Pulmonary artery endothelial cell (primary cell): Measurements from ENCODE around the gene GOLGB1. TPM values are rescaled to one million over a fixed set of nuclear protein-coding genes. Genes with fewer than 3 reads are reported as not detected.
A peak's percentile ranks its signal among the peaks of the same experiment; 100 is the strongest.

Experiments used
- DNase-seq: peaks from one replicate; pipeline ENCODE4 v3.0.0-alpha.2; 2011; ENCODE audit warnings: low read depth, low spot score
- total RNA-seq: library from RNA; depleted of rRNA; stranded (reverse); fragments of >200 nt; gene quantifications from 2 replicates; pipeline ENCODE4 v1.2.3, GENCODE V29; 2014

Gene GOLGB1
- total RNA-seq, 1 donor from 2014 or later = 41.0 TPM

GRCh38 chr3:121740896-121741295 lies 8.6 kb downstream of the GOLGB1 start:
- no peak for DNase-seq

- DNase-seq = no peak
Measured at GRCh38 chr3:121739902-121740301, 9.6 kb downstream of the GOLGB1 start.

- DNase-seq = no peak
Measured at GRCh38 chr3:121737644-121738043, 11.9 kb downstream of the GOLGB1 start.

GRCh38 chr3:121736112-121736511 lies 13.4 kb downstream of the GOLGB1 start:
- no peak for DNase-seq

GRCh38 chr3:121735047-121735696 lies 14.4 kb downstream of the GOLGB1 start:
- no peak for DNase-seq

- DNase-seq = no peak
Measured at GRCh38 chr3:121730940-121731687, 18.4 kb downstream of the GOLGB1 start.

GRCh38 chr3:121724130-121724529 lies 25.4 kb downstream of the GOLGB1 start:
- no peak for DNase-seq

- peak; percentile 55 for DNase-seq
Measured at GRCh38 chr3:121723485-121723884, 26.1 kb downstream of the GOLGB1 start.

GRCh38 chr3:121722411-121722810 lies 27.1 kb downstream of the GOLGB1 start:
- DNase-seq = no peak

GRCh38 chr3:121720163-121720562 lies 29.4 kb downstream of the GOLGB1 start:
- DNase-seq = no peak

- no peak for DNase-seq
Measured at GRCh38 chr3:121719423-121719822, 30.1 kb downstream of the GOLGB1 start.

- no peak for DNase-seq
Measured at GRCh38 chr3:121718205-121718846, 31.2 kb downstream of the GOLGB1 start.

GRCh38 chr3:121710347-121710746 lies 39.2 kb downstream of the GOLGB1 start:
- DNase-seq = no peak

- DNase-seq = no peak
Measured at GRCh38 chr3:121707531-121708273, 41.8 kb downstream of the GOLGB1 start.

- no peak for DNase-seq
Measured at GRCh38 chr3:121705541-121705940, 44.0 kb downstream of the GOLGB1 start.

GRCh38 chr3:121703973-121704372 lies 45.6 kb downstream of the GOLGB1 start:
- no peak for DNase-seq

GRCh38 chr3:121698901-121699300 lies 50.6 kb downstream of the GOLGB1 start:
- no peak for DNase-seq

GRCh38 chr3:121698476-121698875 lies 51.1 kb downstream of the GOLGB1 start:
- DNase-seq = no peak

GRCh38 chr3:121696186-121696585 lies 53.4 kb downstream of the GOLGB1 start:
- no peak for DNase-seq

- DNase-seq = no peak
Measured at GRCh38 chr3:121692010-121692699, 57.4 kb downstream of the GOLGB1 start.

GRCh38 chr3:121690777-121691405 lies 58.6 kb downstream of the GOLGB1 start:
- DNase-seq = no peak
